Esophagus mucosa (tissue), 1 donor: ENCODE results near the gene CIPC. TPM values are rescaled to one million over a fixed set of nuclear protein-coding genes. Genes with fewer than 3 reads are reported as not detected.

Experiments used
- ATAC-seq: fragments of 200-7000 bp; cut with Tn5 transposase; one replicate; pipeline ENCODE4 v1.9.1; 2020
- total RNA-seq: library from RNA; stranded (reverse); gene quantifications from one replicate; pipeline ENCODE4 v1.2.4, GENCODE V29; 2023
- donor health status: DM: yes; HTN: yes; CAD: no.

CIPC gene
- total RNA-seq, 1 donor from 2014 or later = 19.7 TPM

- no peak for ATAC-seq
Observed at GRCh38 chr14:77103951-77104350, 5.9 kb downstream of the CIPC start.

GRCh38 chr14:77104393-77104792 is 6.3 kb downstream of the CIPC start:
- no peak for ATAC-seq

GRCh38 chr14:77105145-77105939 is 7.3 kb downstream of the CIPC start:
- ATAC-seq = no peak

GRCh38 chr14:77106666-77107065 is 8.6 kb downstream of the CIPC start:
- ATAC-seq = peak; percentile 21

GRCh38 chr14:77107228-77107627 is 9.2 kb downstream of the CIPC start:
- no peak for ATAC-seq

- ATAC-seq = no peak
Observed at GRCh38 chr14:77108753-77109152, 10.7 kb downstream of the CIPC start.

- ATAC-seq = no peak
Observed at GRCh38 chr14:77109656-77110055, 11.6 kb downstream of the CIPC start.

- ATAC-seq = no peak
Observed at GRCh38 chr14:77110286-77110685, 12.2 kb downstream of the CIPC start.

- ATAC-seq = peak; percentile 92
Observed at GRCh38 chr14:77111021-77111420, 13.0 kb downstream of the CIPC start.

GRCh38 chr14:77113644-77114043 is 15.6 kb downstream of the CIPC start:
- ATAC-seq = no peak

GRCh38 chr14:77114609-77115008 is 16.6 kb downstream of the CIPC start:
- ATAC-seq = peak; percentile 57

GRCh38 chr14:77116172-77116817 is 18.2 kb downstream of the CIPC start:
- no peak for ATAC-seq

- ATAC-seq = no peak
Observed at GRCh38 chr14:77119851-77120250, 21.8 kb downstream of the CIPC start.

- ATAC-seq = no peak
Observed at GRCh38 chr14:77120771-77121743, 23.0 kb downstream of the CIPC start.

- ATAC-seq = no peak
Observed at GRCh38 chr14:77122526-77123125, 24.6 kb downstream of the CIPC start.

- peak; percentile 98 for ATAC-seq
Observed at GRCh38 chr14:77123381-77124325, 25.6 kb downstream of the CIPC start.

GRCh38 chr14:77124345-77125280 is 26.6 kb downstream of the CIPC start:
- peak; percentile 52 for ATAC-seq

- no peak for ATAC-seq
Observed at GRCh38 chr14:77125281-77125801, 27.3 kb downstream of the CIPC start.

GRCh38 chr14:77125823-77126325 is 27.8 kb downstream of the CIPC start:
- ATAC-seq = no peak
